Activated naive CD8-positive, alpha-beta T cell treated with anti-CD3 and anti-CD28 coated beads, Interleukin-2, amount 50 U/mL, for 24 hours (primary cell): ENCODE data around the gene PRKD1.
"Not testable (repeated sequence)": the region's sequence is repeated elsewhere in the genome, so short reads cannot be mapped to it uniquely, and the experiment has no call there.

Experiments used
- ATAC-seq: fragments of 150-1000 bp; cut with Tn5 transposase; one replicate; pipeline ENCODE4 v1.10.0; 2021
- DNase-seq: peaks from one replicate; pipeline ENCODE4 v3.0.0; 2021
- H3K27ac Mint-ChIP-seq: one replicate; pipeline ENCODE4 v1.8.0; 2021; ENCODE audit warnings: mild to moderate bottlenecking, mixed read lengths
- H3K27me3 Mint-ChIP-seq: one replicate; pipeline ENCODE4 v1.8.0; 2021; ENCODE audit warnings: mixed read lengths
- H3K36me3 Mint-ChIP-seq: one replicate; pipeline ENCODE4 v1.8.0; 2021; ENCODE audit warnings: low read depth, mixed read lengths
- H3K4me1 Mint-ChIP-seq: one replicate; pipeline ENCODE4 v1.8.0; 2021; ENCODE audit warnings: mixed read lengths
- H3K4me3 Mint-ChIP-seq: one replicate; pipeline ENCODE4 v1.8.0; 2021; ENCODE audit warnings: mild to moderate bottlenecking, moderate library complexity, mixed read lengths
- H3K9me3 Mint-ChIP-seq: one replicate; pipeline ENCODE4 v1.8.0; 2021; ENCODE audit warnings: mixed read lengths

PRKD1 gene

GRCh38 chr14:29738950-29739349 lies 188.7 kb downstream of the PRKD1 start:
- DNase-seq (no peak), ATAC-seq (no peak)
- H3K36me3 Mint-ChIP-seq: no peaks in the 10 kb centered on the region
- H3K9me3 Mint-ChIP-seq: peaks cover 18% of the 10 kb centered on the region
- no peaks in the 10 kb centered on the region for H3K4me1 Mint-ChIP-seq
- no peak overlapping the region for H3K27ac Mint-ChIP-seq
- H3K4me3 Mint-ChIP-seq: no peak overlapping the region
- no peaks in the 10 kb centered on the region for H3K27me3 Mint-ChIP-seq

DNA sequence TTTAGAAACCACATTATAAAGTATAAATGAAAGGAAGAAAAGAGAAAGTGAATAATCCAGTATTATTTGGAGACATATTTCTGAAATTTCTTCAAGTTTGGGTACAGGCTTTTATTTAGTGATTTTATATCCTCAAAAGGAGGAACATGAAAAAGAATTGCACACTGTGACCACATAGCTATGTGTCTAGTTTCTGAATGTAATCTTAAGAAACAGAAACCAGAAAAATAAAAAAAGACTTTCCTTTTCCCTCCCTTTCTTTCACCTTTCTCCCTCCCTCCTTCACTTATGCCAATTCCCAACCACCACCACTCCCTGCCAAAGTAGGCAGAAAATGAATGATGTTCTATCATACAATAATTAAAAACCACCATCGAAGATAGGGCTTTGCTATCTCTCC lies 189.6 kb downstream of the PRKD1 start:
- H3K27ac Mint-ChIP-seq: no peak overlapping the region
- H3K36me3 Mint-ChIP-seq: no peaks in the 10 kb centered on the region
- ATAC-seq (no peak), DNase-seq (no peak)
- no peaks in the 10 kb centered on the region for H3K27me3 Mint-ChIP-seq
- H3K9me3 Mint-ChIP-seq: peaks cover 21% of the 10 kb centered on the region
- no peaks in the 10 kb centered on the region for H3K4me1 Mint-ChIP-seq
- H3K4me3 Mint-ChIP-seq: no peak overlapping the region

GRCh38 chr14:29735459-29735858 lies 192.2 kb downstream of the PRKD1 start:
- Mint-ChIP-seq H3K4me1 (no peaks in the 10 kb centered on the region), H3K36me3 (no peaks in the 10 kb centered on the region)

GRCh38 chr14:29734732-29735131 lies 192.9 kb downstream of the PRKD1 start:
- H3K4me3 Mint-ChIP-seq: no peak overlapping the region
- DNase-seq: no peak
- no peaks in the 10 kb centered on the region for H3K4me1 Mint-ChIP-seq
- no peak overlapping the region for H3K27ac Mint-ChIP-seq
- H3K9me3 Mint-ChIP-seq: peaks cover 25% of the 10 kb centered on the region
- H3K36me3 Mint-ChIP-seq: no peaks in the 10 kb centered on the region
- H3K27me3 Mint-ChIP-seq: no peaks in the 10 kb centered on the region
- ATAC-seq: no peak

More at GRCh38 chr14:29735459-29735858, 192.2 kb downstream of the PRKD1 start:
- ATAC-seq (no peak), DNase-seq (no peak)
- H3K4me3 Mint-ChIP-seq: no peak overlapping the region
- H3K27ac Mint-ChIP-seq: no peak overlapping the region
- peaks cover 25% of the 10 kb centered on the region for H3K9me3 Mint-ChIP-seq
- H3K27me3 Mint-ChIP-seq: no peaks in the 10 kb centered on the region

- not testable (repeated sequence) for H3K4me1 Mint-ChIP-seq, H3K4me3 Mint-ChIP-seq, H3K36me3 Mint-ChIP-seq, H3K27me3 Mint-ChIP-seq, H3K27ac Mint-ChIP-seq, ATAC-seq, DNase-seq, H3K9me3 Mint-ChIP-seq
Observed at GRCh38 chr14:29726560-29727331, 200.9 kb downstream of the PRKD1 start.

DNA sequence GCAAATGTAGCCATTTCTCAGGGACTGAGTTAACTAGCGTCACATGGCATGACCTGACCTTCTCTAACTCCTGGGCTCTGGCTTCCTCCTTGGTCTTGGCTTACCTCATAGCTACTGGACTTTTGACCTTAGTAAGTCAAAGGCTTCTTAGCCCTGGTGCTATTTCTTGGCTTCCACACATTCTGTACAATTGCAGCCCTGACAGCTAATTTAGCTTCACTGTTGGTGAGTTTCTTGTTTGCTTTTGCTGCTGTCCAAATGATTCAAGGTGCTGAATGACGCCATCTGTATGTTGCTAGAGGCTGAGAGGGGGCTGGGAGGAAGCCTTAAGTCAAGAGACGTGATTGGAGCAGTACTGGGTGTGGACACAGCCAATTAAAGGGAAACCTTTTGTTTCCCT lies 202.7 kb downstream of the PRKD1 start:
- Mint-ChIP-seq H3K27ac (no peak overlapping the region), H3K36me3 (no peaks in the 10 kb centered on the region), H3K27me3 (no peaks in the 10 kb centered on the region), H3K4me3 (no peak overlapping the region), H3K9me3 (peaks cover 3% of the 10 kb centered on the region), H3K4me1 (no peaks in the 10 kb centered on the region)
- no peak for DNase-seq
- no peak for ATAC-seq

DNA sequence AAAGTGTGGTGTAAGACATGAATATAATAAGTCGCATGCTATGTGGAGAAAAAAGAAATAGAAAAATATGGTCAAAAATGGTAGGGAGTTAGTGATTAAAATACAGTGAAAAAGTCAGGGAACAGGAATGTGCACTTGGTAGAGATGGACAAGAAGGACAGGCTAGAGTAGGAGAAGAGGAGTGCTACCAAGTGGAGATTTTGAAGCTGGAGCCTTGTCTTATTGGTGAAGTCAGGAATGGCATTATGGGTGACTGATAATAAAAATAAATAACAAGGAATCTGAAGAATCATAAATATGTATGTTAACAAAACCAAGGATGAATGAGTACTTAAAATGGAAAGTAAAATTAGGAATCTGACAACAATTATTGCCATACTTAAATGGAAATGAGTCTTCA lies 204.8 kb downstream of the PRKD1 start:
- Mint-ChIP-seq H3K36me3 (no peaks in the 10 kb centered on the region), H3K27me3 (no peaks in the 10 kb centered on the region), H3K9me3 (peaks cover 3% of the 10 kb centered on the region), H3K4me3 (no peak overlapping the region), H3K4me1 (no peaks in the 10 kb centered on the region), H3K27ac (no peak overlapping the region)
- ATAC-seq: no peak
- no peak for DNase-seq

- Mint-ChIP-seq H3K27me3 (no peaks in the 10 kb centered on the region), H3K4me3 (no peak overlapping the region), H3K4me1 (no peaks in the 10 kb centered on the region), H3K9me3 (peaks cover 3% of the 10 kb centered on the region), H3K36me3 (no peaks in the 10 kb centered on the region), H3K27ac (no peak overlapping the region)
- DNase-seq (no peak), ATAC-seq (no peak)
Observed at GRCh38 chr14:29721586-29721985, 206.1 kb downstream of the PRKD1 start.

DNA sequence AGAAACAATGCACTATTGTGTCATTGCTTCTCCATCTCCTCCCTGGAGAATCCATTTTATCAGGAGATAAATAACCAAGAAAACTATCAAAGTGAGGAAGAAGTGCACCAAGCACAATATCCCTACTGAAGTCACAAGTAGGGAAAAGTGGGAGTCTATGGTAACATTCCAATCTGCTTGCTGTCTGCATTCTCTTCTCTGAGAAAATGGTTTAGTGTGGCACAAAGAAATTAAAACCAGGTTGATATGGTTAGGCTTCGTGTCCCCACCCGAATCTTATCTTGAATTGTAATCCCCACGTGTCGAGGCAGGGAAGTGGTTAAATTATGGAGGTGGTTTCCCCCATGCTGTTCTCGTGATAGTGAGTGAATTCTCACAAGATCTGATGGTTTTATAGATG lies 209.7 kb downstream of the PRKD1 start:
- H3K4me1 Mint-ChIP-seq: no peaks in the 10 kb centered on the region
- ATAC-seq: no peak
- H3K27ac Mint-ChIP-seq: no peak overlapping the region
- H3K27me3 Mint-ChIP-seq: no peaks in the 10 kb centered on the region
- no peak for DNase-seq
- no peaks in the 10 kb centered on the region for H3K36me3 Mint-ChIP-seq
- no peak overlapping the region for H3K4me3 Mint-ChIP-seq
- H3K9me3 Mint-ChIP-seq: peaks cover 3% of the 10 kb centered on the region

DNA sequence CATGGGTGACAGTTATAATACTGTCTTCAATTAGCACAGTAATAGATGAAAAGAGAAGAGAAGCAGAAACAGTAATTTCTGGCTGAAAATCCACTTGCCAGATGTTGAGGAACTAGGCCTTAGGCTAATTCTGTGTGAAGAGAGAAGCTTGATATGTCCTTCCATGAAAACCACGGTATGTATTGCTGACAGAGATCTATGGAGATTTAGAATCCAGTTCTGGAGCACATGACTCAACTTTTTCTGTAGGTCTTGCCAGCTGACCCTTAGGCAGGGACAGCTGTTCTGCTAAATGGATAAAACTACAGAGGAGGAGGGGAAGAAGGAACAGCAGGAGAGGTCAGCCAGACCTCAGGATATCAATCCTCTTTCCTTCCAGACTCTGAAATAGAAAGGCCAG lies 211.5 kb downstream of the PRKD1 start:
- no peak overlapping the region for H3K4me3 Mint-ChIP-seq
- H3K36me3 Mint-ChIP-seq: no peaks in the 10 kb centered on the region
- H3K27ac Mint-ChIP-seq: no peak overlapping the region
- DNase-seq (no peak), ATAC-seq (no peak)
- H3K4me1 Mint-ChIP-seq: no peaks in the 10 kb centered on the region
- no peaks in the 10 kb centered on the region for H3K27me3 Mint-ChIP-seq
- H3K9me3 Mint-ChIP-seq: peaks cover 5% of the 10 kb centered on the region

- Mint-ChIP-seq H3K4me1 (no peaks in the 10 kb centered on the region), H3K27me3 (no peaks in the 10 kb centered on the region), H3K9me3 (peaks cover 5% of the 10 kb centered on the region), H3K27ac (no peak overlapping the region), H3K36me3 (no peaks in the 10 kb centered on the region), H3K4me3 (no peak overlapping the region)
- DNase-seq (no peak), ATAC-seq (no peak)
Observed at GRCh38 chr14:29712601-29713000, 215.0 kb downstream of the PRKD1 start.

DNA sequence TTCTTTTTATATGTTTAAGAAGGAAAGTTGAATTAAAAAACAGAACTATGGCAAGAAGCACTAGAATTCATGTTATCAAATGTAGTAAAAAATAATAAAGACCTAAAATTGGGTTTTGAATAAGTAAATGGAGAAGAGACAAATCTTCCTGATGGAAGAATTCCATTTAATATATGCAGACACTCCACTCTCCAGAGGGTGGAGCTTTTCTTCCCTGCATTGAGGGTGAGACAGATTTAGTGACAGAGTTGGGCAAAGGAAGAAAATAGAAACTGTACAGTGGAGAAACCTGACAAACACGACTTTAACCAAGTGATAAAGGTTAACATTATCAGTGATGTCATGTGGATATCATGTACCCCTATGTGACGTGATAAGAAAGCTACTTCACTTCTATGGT lies 217.6 kb downstream of the PRKD1 start:
- Mint-ChIP-seq H3K9me3 (peaks cover 10% of the 10 kb centered on the region), H3K4me3 (no peak overlapping the region), H3K27me3 (no peaks in the 10 kb centered on the region), H3K36me3 (no peaks in the 10 kb centered on the region), H3K4me1 (no peaks in the 10 kb centered on the region), H3K27ac (no peak overlapping the region)
- DNase-seq (no peak), ATAC-seq (no peak)

- Mint-ChIP-seq H3K27ac (no peak overlapping the region), H3K4me1 (no peaks in the 10 kb centered on the region), H3K4me3 (no peak overlapping the region), H3K36me3 (no peaks in the 10 kb centered on the region), H3K9me3 (peaks cover 10% of the 10 kb centered on the region), H3K27me3 (no peaks in the 10 kb centered on the region)
- no peak for DNase-seq
- no peak for ATAC-seq
Observed at GRCh38 chr14:29709490-29709889, 218.2 kb downstream of the PRKD1 start.

DNA sequence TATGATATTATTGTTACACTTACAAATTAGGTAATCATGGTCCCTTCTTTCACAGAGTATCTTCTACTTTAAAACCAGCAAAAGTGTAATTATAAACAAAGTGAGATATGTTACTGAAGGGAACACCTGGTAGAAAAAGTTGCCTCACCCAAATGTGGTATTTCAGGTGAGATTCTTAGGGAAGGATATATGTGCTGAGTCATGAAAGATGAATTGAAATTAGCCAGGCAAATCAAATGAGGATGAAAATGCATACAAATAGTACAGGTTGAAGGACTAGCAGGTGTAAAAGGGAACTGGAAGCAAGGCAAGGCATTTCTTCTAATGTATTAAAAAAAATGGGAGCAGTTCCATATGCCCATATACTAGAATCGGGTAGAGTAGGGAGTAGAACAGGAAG lies 220.9 kb downstream of the PRKD1 start:
- DNase-seq (no peak), ATAC-seq (no peak)
- Mint-ChIP-seq H3K27ac (no peak overlapping the region), H3K4me3 (no peak overlapping the region), H3K9me3 (peaks cover 5% of the 10 kb centered on the region), H3K4me1 (no peaks in the 10 kb centered on the region), H3K27me3 (no peaks in the 10 kb centered on the region), H3K36me3 (no peaks in the 10 kb centered on the region)

DNA sequence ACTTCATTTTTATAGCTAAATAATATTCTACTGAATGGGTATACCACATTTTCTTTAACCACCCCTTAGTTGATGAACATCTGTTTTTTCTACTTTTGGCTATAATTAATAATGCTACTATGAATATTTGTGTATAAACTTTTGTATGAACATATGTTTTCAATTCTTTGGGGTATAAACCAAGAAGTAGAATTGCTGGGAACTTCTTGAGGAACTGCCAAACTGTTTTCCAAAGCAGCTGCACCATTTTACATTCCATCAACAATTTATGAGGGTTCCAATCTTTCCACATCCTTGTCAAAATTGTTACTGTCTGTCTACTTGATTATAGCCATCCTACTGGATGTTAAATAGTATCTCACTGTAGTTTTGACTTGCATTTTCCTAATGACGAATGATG lies 221.8 kb downstream of the PRKD1 start:
- peaks cover 5% of the 10 kb centered on the region for H3K9me3 Mint-ChIP-seq
- no peaks in the 10 kb centered on the region for H3K36me3 Mint-ChIP-seq
- H3K27me3 Mint-ChIP-seq: no peaks in the 10 kb centered on the region
- no peak overlapping the region for H3K27ac Mint-ChIP-seq
- ATAC-seq (no peak), DNase-seq (no peak)
- no peak overlapping the region for H3K4me3 Mint-ChIP-seq
- no peaks in the 10 kb centered on the region for H3K4me1 Mint-ChIP-seq

GRCh38 chr14:29689597-29689996 lies 238.1 kb downstream of the PRKD1 start:
- not testable (repeated sequence) for H3K9me3 Mint-ChIP-seq, H3K4me3 Mint-ChIP-seq, DNase-seq, H3K4me1 Mint-ChIP-seq, H3K36me3 Mint-ChIP-seq, H3K27ac Mint-ChIP-seq, ATAC-seq, H3K27me3 Mint-ChIP-seq
